ENCODE results near the gene ITFG2. TPM values are rescaled to one million over a fixed set of nuclear protein-coding genes. Genes with fewer than 3 reads are reported as not detected.

ITFG2 gene
- total RNA-seq, 1 experiment from 2014 or later, result 41.6 TPM

DNA sequence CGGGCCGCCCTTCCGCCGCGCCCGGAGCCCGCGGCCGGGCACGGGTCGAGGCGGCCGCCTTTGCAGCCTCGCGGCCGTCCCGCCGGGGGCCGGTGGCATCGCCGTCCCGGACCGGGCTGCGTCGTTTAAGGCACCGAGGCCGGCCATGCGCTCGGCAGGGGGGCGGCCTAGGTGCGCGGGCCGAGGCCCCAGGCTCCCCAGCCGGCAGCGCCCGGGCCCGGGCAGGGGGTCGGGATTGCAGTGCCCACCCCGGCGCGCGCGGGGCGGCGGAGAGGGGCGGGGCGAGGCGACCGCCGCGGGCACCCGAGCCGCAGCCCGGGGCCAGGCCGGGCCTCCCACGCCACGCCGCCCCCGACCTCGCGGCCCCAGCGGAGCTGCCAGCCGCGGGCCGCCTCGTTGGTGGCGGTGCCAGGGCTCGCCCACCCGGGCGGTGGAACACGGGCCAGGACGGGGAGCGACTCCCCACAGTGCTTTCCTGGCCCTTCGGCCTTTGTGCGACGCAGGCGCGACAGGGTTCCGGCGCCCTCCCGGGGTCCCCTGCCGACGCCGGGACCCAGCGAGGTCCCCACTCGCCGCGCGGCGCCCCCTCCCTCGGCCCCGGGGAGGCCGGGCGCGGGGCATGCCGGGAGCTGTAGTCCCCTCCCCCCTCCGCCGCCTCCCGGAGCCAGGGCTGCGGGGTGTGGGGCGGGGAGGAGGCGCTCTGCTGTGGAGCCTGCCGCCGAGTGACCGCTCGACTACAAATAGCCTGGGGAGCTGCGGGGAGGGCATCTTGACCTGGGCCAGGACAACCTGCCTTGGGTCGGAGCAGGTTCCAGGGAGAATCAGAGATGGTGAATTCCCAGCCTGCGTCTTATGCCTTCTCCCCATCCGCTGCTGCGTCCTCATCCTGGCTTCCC is 16.9 kb upstream of the ITFG2 start:
- Histone ChIP-seq H3K79me2 (ENCODE audit: insufficient read depth, low read length) (peaks cover 8% of the 10 kb centered on the region; the same call in 1 of the 2 replicates), H3K14ac (ENCODE audit: insufficient read depth, low read length) (no peak overlapping the region; the same call in 1 of the 2 replicates)
- peak overlapping the region; percentile 10 to 88 (median 86); a peak in 4 of 7 replicates for H3K27ac Mint-ChIP-seq

More for the DNA sequence above, 16.9 kb upstream of the ITFG2 start:
- DNase-seq, result peak; percentile 59
- H3K23me2 ChIP-seq (ENCODE audit: insufficient read length, low read depth, low read length, poor library complexity, severe bottlenecking), result peaks cover 12% of the 10 kb centered on the region
- no peak overlapping the region for H2AK5ac ChIP-seq (ENCODE audit: insufficient read length, low read length)
- H2BK15ac ChIP-seq (ENCODE audit: low read depth, low read length), result no peak overlapping the region
- Mint-ChIP-seq H3K9me3 (peaks cover 0 to 3% of the 10 kb centered on the region in 2 experiments; a peak in 3 of 5 replicates), H3K36me3 (ENCODE audit: insufficient read depth in 1 of 3, low read depth in 3 of 3) (peaks cover 42 to 46% (median 44%) of the 10 kb centered on the region in 3 experiments), H3K4me3 (peak overlapping the region; percentile 88 to 96), H3K4me1 (peaks cover 19 to 34% of the 10 kb centered on the region in 2 experiments), H3K27me3 (ENCODE audit: low read depth) (peaks cover 13% of the 10 kb centered on the region)
- no peaks in the 10 kb centered on the region for H3K27me3 ChIP-seq (ENCODE audit: insufficient read depth, low read length)
- no peak overlapping the region for H2BK12ac ChIP-seq (ENCODE audit: insufficient read length, low read depth, low read length)
- no peaks in the 10 kb centered on the region for H4K20me1 ChIP-seq (ENCODE audit: control insufficient read depth, insufficient read depth, insufficient read length)
- H3K4me1 ChIP-seq (ENCODE audit: insufficient read depth, low read length), result no peaks in the 10 kb centered on the region; the same call in 1 of the 2 replicates
- H3K27ac ChIP-seq (ENCODE audit: insufficient read length, low read depth, low read length), result no peak overlapping the region
- no peak overlapping the region for H3K18ac ChIP-seq (ENCODE audit: insufficient read length, low read depth, low read length)
- H3K23ac ChIP-seq (ENCODE audit: insufficient read length, low read depth, low read length), result no peak overlapping the region
- H4K8ac ChIP-seq (replicated peaks; ENCODE audit: insufficient read length, low read depth, low read length), result no peak overlapping the region
- no peak overlapping the region for H3K56ac ChIP-seq (ENCODE audit: insufficient read length, low read depth, low read length)
- no CpG with 5 or more reads among the region's 111 CpGs for WGBS (ENCODE audit: extremely low coverage, insufficient read length, low lambda C conversion rate)
- H3K9ac ChIP-seq (ENCODE audit: extremely low read depth, insufficient read length, low read length), result peak overlapping the region; percentile 57
- no peak overlapping the region for H2BK20ac ChIP-seq (ENCODE audit: low read depth, low read length, poor library complexity, severe bottlenecking)
- no peak overlapping the region for H4K91ac ChIP-seq (ENCODE audit: insufficient read length, low read depth, low read length)
- H3K79me1 ChIP-seq (ENCODE audit: insufficient read depth, low read depth, low read length, poor library complexity, severe bottlenecking), result no peaks in the 10 kb centered on the region
- H3K4ac ChIP-seq (ENCODE audit: low read depth, low read length), result no peak overlapping the region
- H4K5ac ChIP-seq (ENCODE audit: insufficient read length, low read depth, low read length), result no peak overlapping the region
- peak overlapping the region; percentile 87 for H3K4me2 ChIP-seq (ENCODE audit: insufficient read depth, insufficient read length, low read length)
- H3K9me3 ChIP-seq (ENCODE audit: control insufficient read depth, low read depth, low read length), result no peaks in the 10 kb centered on the region
- no peak overlapping the region for H2BK5ac ChIP-seq (ENCODE audit: insufficient read length, low read length)
- H2AFZ ChIP-seq (ENCODE audit: low read length), result no peak overlapping the region
- TF ChIP-seq, protein P1, sequence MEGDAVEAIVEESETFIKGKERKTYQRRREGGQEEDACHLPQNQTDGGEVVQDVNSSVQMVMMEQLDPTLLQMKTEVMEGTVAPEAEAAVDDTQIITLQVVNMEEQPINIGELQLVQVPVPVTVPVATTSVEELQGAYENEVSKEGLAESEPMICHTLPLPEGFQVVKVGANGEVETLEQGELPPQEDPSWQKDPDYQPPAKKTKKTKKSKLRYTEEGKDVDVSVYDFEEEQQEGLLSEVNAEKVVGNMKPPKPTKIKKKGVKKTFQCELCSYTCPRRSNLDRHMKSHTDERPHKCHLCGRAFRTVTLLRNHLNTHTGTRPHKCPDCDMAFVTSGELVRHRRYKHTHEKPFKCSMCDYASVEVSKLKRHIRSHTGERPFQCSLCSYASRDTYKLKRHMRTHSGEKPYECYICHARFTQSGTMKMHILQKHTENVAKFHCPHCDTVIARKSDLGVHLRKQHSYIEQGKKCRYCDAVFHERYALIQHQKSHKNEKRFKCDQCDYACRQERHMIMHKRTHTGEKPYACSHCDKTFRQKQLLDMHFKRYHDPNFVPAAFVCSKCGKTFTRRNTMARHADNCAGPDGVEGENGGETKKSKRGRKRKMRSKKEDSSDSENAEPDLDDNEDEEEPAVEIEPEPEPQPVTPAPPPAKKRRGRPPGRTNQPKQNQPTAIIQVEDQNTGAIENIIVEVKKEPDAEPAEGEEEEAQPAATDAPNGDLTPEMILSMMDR (conservative IDR thresholded peaks at IDR 0.05), result no peak
- H2BK120ac ChIP-seq (ENCODE audit: low read depth, low read length, poor library complexity, severe bottlenecking), result no peak overlapping the region
- no peak overlapping the region for H3T11ph ChIP-seq (ENCODE audit: low read length)
